Measurements from ENCODE around the gene CNPY3.

DNA sequence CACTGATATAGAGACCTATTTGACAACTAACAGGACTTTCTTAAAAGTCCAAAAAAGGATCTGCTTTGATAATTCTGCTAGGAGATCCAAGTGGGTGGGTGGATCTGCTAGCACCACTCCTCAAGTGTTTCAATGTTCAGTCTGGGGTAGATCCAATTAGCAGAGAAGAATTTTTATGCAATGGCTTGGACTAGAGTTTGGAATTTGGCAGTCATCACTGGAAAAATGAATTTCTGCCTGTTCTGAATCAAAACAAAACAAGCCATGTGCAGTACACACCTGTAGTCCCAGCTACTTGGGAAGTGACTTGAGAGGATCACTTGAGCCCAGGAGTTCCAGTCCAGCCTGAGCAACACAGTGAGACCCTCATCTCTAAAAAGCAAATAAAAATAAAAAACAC, 18.7 kb downstream of the CNPY3 start:
- no peak for TF ChIP-seq CTCF (IDR thresholded peaks at IDR 0.05; ENCODE audit: borderline replicate concordance, extremely low read depth, low read length, poor library complexity, severe bottlenecking)
- no peak for TF ChIP-seq EZH2 (IDR thresholded peaks at IDR 0.05; ENCODE audit: borderline replicate concordance, low read depth, low read length, severe bottlenecking)
